Renal cortex interstitium (tissue), 11 donors: ENCODE measurements around the gene ENO2. TPM values are rescaled to one million over a fixed set of nuclear protein-coding genes. Genes with fewer than 3 reads are reported as not detected.

ENCODE experiments used
- DNase-seq, 11 donors: peaks; one replicate each; pipeline ENCODE4 v3.0.0-alpha.2; 2013; ENCODE audit warnings: low read depth in 9 of 11, low spot score in 4 of 11; ENCODE audit errors: extremely low read depth in 1 of 11
- polyA plus RNA-seq, 3 donors: library from polyadenylated mRNA; unstranded; fragments of 120-200 nt; gene quantifications; one replicate each; pipeline ENCODE4 v1.2.1, GENCODE V29; 2013; ENCODE audit not compliant: insufficient read length in 3 of 3

The ENO2 gene
- polyA plus RNA-seq, 3 donors, result 12.7 to 25.7 (median 13.5) TPM

DNA sequence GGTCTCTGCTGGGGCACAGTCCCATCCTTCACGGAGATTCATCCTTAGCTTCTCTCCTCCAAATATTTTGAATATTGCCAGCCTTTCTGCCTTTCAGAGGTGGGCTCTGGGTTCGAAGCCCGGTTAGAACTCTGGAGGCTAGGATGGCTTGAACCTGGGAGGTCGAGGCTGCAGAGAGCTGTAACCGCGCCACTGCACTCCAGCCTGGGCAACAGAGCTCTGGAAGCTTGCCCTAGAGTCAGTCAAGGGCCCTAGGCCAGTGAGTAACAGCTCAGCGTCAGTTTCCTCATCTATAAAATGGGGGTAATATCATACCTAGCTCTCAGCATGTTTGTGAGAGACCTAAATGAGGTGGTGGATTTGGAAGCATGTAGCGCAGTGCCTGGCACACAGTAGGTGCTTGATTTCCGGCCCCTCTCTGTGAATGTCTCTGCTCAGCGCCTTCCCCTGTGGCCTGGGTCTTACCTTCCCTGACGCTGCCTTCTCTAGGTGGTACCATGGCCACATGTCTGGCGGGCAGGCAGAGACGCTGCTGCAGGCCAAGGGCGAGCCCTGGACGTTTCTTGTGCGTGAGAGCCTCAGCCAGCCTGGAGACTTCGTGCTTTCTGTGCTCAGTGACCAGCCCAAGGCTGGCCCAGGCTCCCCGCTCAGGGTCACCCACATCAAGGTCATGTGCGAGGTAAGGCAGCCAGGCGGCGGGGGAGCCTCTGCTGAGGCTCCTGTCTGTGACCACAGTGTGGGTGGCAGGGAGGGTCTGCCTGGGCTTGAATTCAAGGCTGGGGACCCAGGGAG, 40.1 kb downstream of the ENO2 start:
- no peak for DNase-seq

DNA sequence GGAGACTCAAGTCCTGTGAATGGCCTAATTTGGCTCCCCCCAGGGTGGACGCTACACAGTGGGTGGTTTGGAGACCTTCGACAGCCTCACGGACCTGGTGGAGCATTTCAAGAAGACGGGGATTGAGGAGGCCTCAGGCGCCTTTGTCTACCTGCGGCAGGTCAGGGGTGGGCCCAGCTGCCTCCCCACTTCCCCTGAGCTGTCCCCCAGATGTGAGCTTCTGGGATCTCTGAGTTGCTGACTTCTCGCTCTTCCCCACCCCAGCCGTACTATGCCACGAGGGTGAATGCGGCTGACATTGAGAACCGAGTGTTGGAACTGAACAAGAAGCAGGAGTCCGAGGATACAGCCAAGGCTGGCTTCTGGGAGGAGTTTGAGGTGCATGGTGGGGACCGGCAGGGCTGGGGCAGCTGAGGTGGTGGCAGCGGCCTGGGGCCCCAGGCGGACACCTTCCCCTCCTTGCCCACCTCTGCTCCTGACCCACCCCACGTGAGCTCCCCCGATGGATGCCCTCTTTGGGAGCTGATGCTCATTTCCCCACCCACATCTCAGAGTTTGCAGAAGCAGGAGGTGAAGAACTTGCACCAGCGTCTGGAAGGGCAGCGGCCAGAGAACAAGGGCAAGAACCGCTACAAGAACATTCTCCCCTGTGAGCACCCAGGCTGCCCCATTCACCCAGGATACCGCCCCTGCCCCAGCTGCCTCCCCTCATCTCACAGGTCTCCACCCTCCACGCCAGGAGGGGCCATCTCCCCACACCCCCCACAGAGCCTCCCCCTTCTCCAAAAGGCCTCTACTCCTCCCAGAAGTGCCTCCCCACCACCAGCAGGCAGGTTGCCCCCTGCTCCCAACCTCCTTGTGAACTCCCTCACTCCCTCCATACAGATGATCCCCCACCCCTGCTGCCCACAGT, 41.0 kb downstream of the ENO2 start:
- no peak for DNase-seq

GRCh38 chr12:6956021-6956727, 41.8 kb downstream of the ENO2 start:
- no peak for DNase-seq

DNA sequence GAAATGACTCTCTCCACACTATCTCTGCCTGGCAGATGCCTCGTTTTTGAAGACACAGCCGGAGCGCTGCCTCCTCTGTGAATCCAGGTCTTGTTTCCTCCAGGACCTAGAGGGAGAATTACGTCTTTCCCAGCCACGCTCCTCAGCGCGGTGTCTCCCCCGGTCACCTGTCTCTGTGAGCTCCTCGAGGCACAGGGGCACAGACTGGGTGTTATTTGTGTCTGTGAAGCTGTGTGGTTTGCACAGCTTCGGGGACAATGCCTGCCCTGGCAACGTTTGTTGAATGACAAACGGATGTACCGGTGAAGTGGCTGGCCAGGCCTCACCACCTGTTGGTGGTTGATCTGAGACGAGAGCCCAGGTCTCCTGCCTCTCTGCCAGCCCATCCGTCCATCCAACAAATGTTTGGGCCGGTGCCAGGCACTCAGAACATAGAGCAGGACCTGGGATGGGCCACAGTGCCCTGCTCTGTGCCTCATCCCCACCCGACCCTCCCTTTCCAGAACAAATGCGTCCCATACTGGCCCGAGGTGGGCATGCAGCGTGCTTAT, 42.8 kb downstream of the ENO2 start:
- DNase-seq, result no peak

DNA sequence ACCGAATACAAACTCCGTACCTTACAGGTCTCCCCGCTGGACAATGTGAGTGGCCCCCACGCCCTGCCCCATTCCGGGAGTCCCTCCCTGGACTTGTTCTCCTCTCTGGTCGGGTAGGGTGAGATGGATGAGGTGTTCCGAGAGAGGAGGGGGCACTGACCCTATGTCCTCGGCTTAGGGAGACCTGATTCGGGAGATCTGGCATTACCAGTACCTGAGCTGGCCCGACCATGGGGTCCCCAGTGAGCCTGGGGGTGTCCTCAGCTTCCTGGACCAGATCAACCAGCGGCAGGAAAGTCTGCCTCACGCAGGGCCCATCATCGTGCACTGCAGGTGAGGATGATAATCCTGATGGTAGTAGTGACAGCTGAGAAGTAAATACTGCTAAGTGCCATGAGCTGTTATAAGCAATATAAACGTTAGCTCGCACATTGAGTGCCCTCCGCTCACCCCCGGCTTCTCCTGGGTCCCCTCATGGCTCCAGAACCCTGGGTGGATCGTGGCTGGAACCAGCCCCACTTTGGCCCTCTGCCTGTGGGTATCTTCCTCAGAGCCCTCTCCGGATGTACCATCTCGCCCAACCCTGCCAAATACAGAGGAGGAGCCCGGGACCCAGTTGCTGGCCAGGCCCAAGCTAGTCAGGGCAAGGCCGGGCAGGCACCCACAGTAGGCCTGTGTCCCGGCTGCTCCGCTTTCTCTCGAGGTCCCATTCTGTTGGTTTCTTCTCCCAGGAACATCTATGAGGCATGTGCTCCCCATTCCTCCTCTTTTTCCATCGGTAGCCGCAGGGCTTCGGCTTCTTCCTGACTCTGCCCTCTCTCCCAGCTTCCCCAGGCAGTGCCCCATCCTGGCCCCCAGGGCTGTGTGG, 43.6 kb downstream of the ENO2 start:
- no peak for DNase-seq

- DNase-seq, result no peak
Observed at GRCh38 chr12:6958609-6959057, 44.3 kb downstream of the ENO2 start.

DNA sequence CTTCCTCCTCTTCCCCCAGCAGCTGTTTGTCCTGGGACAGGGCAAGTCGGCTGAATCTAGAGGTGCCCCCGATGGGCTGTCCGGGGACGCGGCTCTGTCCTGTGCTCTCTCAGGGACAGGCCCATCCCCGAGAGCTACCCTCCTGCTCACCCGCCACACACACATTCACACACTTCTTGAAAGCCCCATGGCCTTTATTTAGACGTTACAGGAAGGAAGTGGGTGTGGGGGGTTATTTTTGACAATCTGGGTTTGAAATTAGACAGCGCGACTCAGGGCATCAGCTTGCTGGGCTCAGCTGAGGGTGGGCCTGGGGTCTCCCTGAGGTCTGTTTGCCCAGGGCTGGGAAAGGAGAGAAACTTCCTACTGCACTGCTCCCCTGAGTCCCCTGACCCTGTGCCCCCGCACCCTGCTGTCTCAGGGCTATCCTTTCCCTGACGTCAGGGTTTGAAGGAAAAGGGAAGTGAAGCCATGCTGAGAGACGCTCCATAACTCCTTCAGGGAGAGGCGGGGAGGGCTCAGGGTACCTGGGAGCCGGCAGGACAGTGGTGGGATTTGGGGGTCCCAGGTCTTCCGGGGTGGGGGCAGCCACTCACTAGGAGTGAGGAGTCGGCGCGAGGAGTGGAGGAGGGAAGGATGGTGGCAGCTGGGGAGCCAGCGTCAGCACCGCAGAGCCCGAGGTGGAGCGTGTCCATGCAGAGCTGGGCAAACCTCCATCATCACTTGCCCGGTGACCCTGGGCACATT, 44.9 kb downstream of the ENO2 start:
- no peak for DNase-seq

DNA sequence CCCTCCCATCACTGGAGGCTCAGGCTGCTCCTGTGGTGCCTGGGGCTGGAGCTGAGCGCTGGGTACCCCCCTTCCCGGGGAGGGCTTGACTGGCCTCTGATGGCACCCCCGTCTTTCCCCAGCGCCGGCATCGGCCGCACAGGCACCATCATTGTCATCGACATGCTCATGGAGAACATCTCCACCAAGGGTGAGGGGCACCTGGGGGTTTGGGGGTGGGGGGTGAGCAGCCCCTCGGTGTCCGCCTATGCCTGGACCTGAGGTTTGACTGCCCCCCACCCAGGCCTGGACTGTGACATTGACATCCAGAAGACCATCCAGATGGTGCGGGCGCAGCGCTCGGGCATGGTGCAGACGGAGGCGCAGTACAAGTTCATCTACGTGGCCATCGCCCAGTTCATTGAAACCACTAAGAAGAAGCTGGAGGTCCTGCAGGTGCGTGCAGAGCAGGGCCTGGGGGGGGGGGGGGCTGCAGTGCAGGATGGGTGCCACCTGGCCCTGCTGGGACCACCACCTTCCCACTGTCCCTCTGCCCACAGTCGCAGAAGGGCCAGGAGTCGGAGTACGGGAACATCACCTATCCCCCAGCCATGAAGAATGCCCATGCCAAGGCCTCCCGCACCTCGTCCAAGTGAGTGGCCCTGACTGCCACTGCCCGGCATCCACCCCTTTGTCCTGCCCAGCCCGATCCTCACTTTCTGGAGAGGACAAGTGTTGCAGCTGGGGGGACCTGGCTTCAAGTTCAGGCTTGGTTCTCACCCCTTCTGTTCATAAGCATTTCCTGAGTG, 45.6 kb downstream of the ENO2 start:
- DNase-seq, result no peak

- DNase-seq, result no peak
Observed at GRCh38 chr12:6960593-6961277, 46.4 kb downstream of the ENO2 start.

DNA sequence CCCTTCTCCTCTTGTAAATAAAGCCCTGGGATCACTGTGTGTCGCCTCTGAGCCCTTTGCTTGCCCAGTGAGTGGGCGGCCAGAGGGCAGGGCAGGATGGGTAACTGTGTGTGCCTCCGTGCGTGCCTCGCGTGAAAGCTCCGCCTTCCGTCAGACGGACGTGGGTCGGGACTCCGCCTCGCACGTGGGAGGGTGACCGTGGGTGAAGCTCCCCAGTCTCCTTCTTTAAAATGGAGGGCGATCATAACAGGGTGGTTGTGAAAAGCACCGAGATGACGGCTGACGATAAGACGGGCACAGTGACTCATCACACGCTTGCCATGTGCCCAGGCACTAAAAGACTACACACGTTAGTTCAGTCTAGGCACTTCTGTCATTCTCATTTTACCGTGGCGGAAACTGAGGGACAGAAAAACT, 46.9 kb downstream of the ENO2 start:
- DNase-seq, result no peak

GRCh38 chr12:6961695-6962284, 47.4 kb downstream of the ENO2 start:
- peak in 2 of 11 donors; percentile 56 to 65 for DNase-seq

- DNase-seq, result no peak
Observed at GRCh38 chr12:6962285-6963015, 48.1 kb downstream of the ENO2 start.

GRCh38 chr12:6963016-6963731, 48.8 kb downstream of the ENO2 start:
- DNase-seq, result peak in 3 of 11 donors; percentile 42 to 57 (median 55)

DNA sequence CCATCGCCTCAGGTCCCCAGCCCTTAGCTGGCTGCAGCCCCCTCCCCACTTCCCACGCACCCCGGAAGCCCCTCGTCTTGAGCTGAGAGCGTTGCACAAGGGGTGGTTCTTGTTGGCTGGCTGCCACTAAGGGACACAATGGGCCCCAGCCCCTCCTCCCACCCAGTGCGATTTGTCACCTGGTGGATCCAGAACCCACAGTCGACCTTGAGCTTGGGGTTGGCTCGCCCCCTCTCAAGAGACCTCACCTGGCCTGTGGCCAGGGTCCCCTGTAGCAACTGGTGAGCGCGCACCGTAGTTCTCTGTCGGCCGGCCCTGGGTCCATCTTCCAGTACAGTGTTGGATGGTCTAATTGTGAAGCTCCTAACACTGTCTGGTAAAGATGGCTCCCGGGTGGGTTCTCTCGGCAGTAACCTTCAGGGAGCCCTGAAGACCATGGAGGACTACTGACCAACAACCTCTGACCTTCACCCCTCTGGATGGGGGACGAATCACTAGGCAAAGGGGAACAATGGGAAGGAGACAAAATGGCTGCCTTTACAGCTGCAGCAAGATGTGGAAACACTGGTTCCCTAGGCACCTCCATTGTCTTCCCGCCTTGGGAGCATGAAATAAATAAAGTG, 49.5 kb downstream of the ENO2 start:
- DNase-seq, result no peak
